ENCODE measurements around the gene CLMN.

CLMN gene

GRCh38 chr14:95299271-95299670 lies 20.4 kb downstream of the CLMN start:
- TF ChIP-seq, protein P1, sequence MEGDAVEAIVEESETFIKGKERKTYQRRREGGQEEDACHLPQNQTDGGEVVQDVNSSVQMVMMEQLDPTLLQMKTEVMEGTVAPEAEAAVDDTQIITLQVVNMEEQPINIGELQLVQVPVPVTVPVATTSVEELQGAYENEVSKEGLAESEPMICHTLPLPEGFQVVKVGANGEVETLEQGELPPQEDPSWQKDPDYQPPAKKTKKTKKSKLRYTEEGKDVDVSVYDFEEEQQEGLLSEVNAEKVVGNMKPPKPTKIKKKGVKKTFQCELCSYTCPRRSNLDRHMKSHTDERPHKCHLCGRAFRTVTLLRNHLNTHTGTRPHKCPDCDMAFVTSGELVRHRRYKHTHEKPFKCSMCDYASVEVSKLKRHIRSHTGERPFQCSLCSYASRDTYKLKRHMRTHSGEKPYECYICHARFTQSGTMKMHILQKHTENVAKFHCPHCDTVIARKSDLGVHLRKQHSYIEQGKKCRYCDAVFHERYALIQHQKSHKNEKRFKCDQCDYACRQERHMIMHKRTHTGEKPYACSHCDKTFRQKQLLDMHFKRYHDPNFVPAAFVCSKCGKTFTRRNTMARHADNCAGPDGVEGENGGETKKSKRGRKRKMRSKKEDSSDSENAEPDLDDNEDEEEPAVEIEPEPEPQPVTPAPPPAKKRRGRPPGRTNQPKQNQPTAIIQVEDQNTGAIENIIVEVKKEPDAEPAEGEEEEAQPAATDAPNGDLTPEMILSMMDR (IDR thresholded peaks at IDR 0.05; ENCODE audit: low read depth, low read length) = no peak
- H3K4me3 ChIP-seq (ENCODE audit: low read depth, low read length) = no peak overlapping the region

- H3K4me3 ChIP-seq (ENCODE audit: low read depth, low read length) = no peak overlapping the region
- TF ChIP-seq, protein P1 (IDR thresholded peaks at IDR 0.05; ENCODE audit: low read depth, low read length) = no peak
Observed at GRCh38 chr14:95297832-95298231, 21.9 kb downstream of the CLMN start.

DNA sequence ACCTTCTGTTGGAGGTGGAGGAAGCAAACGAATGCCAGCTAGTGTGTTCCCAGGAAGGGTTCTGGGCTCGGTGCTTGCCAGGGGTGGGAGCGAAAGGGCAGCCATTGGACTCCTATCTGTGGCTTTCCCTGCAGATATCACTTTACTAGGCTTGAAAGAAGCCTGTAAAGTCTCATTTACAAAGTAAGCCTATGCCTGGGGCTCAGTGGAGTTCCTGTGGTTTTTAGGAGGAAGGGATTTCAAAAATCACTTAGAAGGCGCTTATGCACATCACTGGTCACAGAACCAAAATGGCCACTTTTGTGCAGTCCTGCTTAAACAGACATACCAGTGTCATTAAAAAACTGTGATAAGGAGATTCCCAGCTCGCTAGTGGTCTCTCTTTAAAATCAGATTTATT lies 22.7 kb downstream of the CLMN start:
- TF ChIP-seq, protein P1 (IDR thresholded peaks at IDR 0.05; ENCODE audit: low read depth, low read length) = no peak
- no peak overlapping the region for H3K4me3 ChIP-seq (ENCODE audit: low read depth, low read length)

DNA sequence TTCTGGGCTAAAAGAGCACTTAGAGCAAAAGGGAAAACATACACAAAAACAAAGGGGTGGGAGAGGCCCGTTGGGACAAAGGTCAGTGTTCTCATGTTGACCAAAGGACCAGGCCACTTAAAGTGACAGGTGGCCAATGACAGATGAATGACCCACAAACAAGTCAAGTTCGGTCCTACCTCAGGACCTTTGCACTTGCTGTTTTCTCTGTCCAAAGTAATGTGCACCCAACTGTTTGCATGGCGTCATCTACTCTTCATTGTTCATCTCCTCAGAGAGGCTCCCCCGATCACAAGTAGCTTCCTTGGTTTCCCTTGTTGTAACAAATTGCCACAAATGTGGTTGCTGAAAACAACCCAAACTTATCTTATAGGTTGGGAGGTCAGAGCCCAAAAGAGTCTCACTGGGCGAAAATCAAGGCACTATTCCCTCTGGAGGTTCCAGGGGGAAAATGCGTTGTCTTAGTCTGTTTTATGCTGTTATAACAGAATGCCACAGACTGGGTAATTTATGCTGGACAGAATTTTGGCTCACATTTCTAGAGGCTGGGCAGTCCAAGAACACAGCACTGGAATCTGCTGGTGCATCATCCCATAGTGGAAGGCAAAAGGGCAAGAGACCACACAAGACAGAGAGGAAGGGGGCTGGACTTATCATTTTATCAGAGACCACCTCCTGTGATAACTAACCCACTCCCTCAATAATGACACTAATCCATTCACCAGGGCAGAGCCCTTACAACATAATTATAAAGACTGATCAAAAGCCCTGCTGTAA lies 23.9 kb downstream of the CLMN start:
- no peak overlapping the region for H3K4me3 ChIP-seq (ENCODE audit: low read depth, low read length)
- TF ChIP-seq, protein P1 (IDR thresholded peaks at IDR 0.05; ENCODE audit: low read depth, low read length) = no peak

GRCh38 chr14:95294834-95295599 lies 24.7 kb downstream of the CLMN start:
- TF ChIP-seq, protein P1 (IDR thresholded peaks at IDR 0.05; ENCODE audit: low read depth, low read length) = no peak
- no peak overlapping the region for H3K4me3 ChIP-seq (ENCODE audit: low read depth, low read length)

GRCh38 chr14:95294320-95294719 lies 25.4 kb downstream of the CLMN start:
- TF ChIP-seq, protein P1 (IDR thresholded peaks at IDR 0.05; ENCODE audit: low read depth, low read length) = no peak
- no peak overlapping the region for H3K4me3 ChIP-seq (ENCODE audit: low read depth, low read length)

- TF ChIP-seq, protein P1 (IDR thresholded peaks at IDR 0.05; ENCODE audit: low read depth, low read length) = no peak
- H3K4me3 ChIP-seq (ENCODE audit: low read depth, low read length) = no peak overlapping the region
Observed at GRCh38 chr14:95293449-95293848, 26.3 kb downstream of the CLMN start.

Data from WI38 (cell line).